H1 (cell line): ENCODE results near the gene SELENOO. TPM values are rescaled to one million over a fixed set of nuclear protein-coding genes. Genes with fewer than 3 reads are reported as not detected.
A peak's percentile ranks its signal among the peaks of the same experiment; 100 is the strongest.

Experiments
- CTCF ChIA-PET: fragments of 300-600 bp; sonication (Branson Sonifier 250); formaldehyde crosslinking; loops from one replicate; lab custom pipeline; 2021; ENCODE audit not compliant: partially characterized antibody; lab: Charles Lee
- POLR2A ChIA-PET: fragments of 300-600 bp; sonication (Branson Sonifier 250); formaldehyde crosslinking; loops from one replicate; lab custom pipeline; 2021; ENCODE audit warnings: inconsistent platforms; ENCODE audit not compliant: partially characterized antibody; lab: Charles Lee
- DNase-seq, 2 experiments: peaks; one replicate each; pipeline versions ENCODE4 v3.0.0 to v3.0.0-alpha.2; 2010 to 2022; ENCODE audit warnings: low spot score in 2 of 2, low read depth in 1 of 2, mixed read lengths in 1 of 2
- FAIRE-seq: peaks from 2 replicates; lab custom pipeline; 2011; peaks lifted over from hg19 to GRCh38; lab: Jason Lieb, UNC
- H2AFZ ChIP-seq: 2 replicates; pipeline ENCODE4 v1.8.1; 2012; ENCODE audit warnings: low read length, inconsistent platforms
- H2AK5ac ChIP-seq: 2 replicates; pipeline ENCODE4 v1.6.1; 2013; ENCODE audit warnings: low read depth, low read length
- H2BK120ac ChIP-seq: replicated peaks from 2 replicates; pipeline ENCODE3; 2013; ENCODE audit warnings: low read depth, low read length, inconsistent platforms
- H2BK12ac ChIP-seq: 2 replicates; pipeline ENCODE4 v1.6.1; 2013; ENCODE audit warnings: low read depth, low read length
- H2BK15ac ChIP-seq: 2 replicates; pipeline ENCODE4 v1.6.1; 2013; ENCODE audit warnings: low read length
- H2BK20ac ChIP-seq: 2 replicates; pipeline ENCODE4 v1.6.1; 2013; ENCODE audit warnings: low read length
- H2BK5ac ChIP-seq: 2 replicates; pipeline ENCODE4 v1.6.1; 2013; ENCODE audit warnings: low read depth, low read length
- H3K14ac ChIP-seq: 2 replicates; pipeline ENCODE4 v1.6.1; 2013; ENCODE audit warnings: inconsistent platforms; ENCODE audit not compliant: insufficient read length
- H3K18ac ChIP-seq: 2 replicates; pipeline ENCODE4 v1.6.1; 2013; ENCODE audit warnings: low read length; ENCODE audit errors: extremely low read depth
- H3K23ac ChIP-seq: 2 replicates; pipeline ENCODE4 v1.6.1; 2013; ENCODE audit warnings: inconsistent platforms; ENCODE audit not compliant: insufficient read length
- H3K23me2 ChIP-seq: 2 replicates; pipeline ENCODE4 v1.6.1; 2013; ENCODE audit warnings: low read depth, low read length
- H3K27ac ChIP-seq: 2 replicates; pipeline ENCODE4 v1.6.1; 2011; ENCODE audit warnings: low read depth, low read length, inconsistent platforms
- H3K27me3 ChIP-seq, 4 experiments: replicated peaks in 1 of 4; 1 replicate in 1 of 4; 2 replicates in 3 of 4; pipeline versions ENCODE4 v1.6.1 to v1.8.1; 2011 to 2013; ENCODE audit warnings: low read length in 3 of 4, mild to moderate bottlenecking in 3 of 4, inconsistent platforms in 2 of 4, mixed read lengths in 2 of 4, moderate library complexity in 1 of 4; ENCODE audit not compliant: control insufficient read depth in 3 of 4, insufficient read depth in 3 of 4; ENCODE audit errors: extremely low read depth in 1 of 4
- H3K36me3 ChIP-seq, 4 experiments: 2 replicates each; pipeline versions ENCODE4 v1.6.1 to v1.8.1; 2011 to 2013; ENCODE audit warnings: mild to moderate bottlenecking in 4 of 4, low read length in 3 of 4, moderate library complexity in 2 of 4, control low read depth in 1 of 4, inconsistent platforms in 1 of 4; ENCODE audit not compliant: insufficient read depth in 4 of 4, control insufficient read depth in 2 of 4
- H3K4ac ChIP-seq: replicated peaks from 2 replicates; pipeline ENCODE3; 2013; ENCODE audit warnings: low read length, low read depth, mixed read lengths, inconsistent platforms; ENCODE audit not compliant: insufficient read length
- H3K4me1 ChIP-seq, 4 experiments: replicated peaks in 1 of 4; 1 replicate in 1 of 4; 2 replicates in 3 of 4; pipeline versions ENCODE4 v1.6.1 to v1.8.1; 2011 to 2013; ENCODE audit warnings: low read length in 3 of 4, inconsistent platforms in 2 of 4, mixed read lengths in 1 of 4; ENCODE audit not compliant: insufficient read depth in 4 of 4, control insufficient read depth in 3 of 4
- H3K4me2 ChIP-seq, 2 experiments: 2 replicates each; pipeline versions ENCODE4 v1.6.1 to v1.8.1; 2011 to 2013; ENCODE audit warnings: low read depth in 2 of 2, low read length in 2 of 2, control low read depth in 1 of 2, inconsistent platforms in 1 of 2, mild to moderate bottlenecking in 1 of 2; ENCODE audit not compliant: insufficient read depth in 1 of 2
- H3K4me3 ChIP-seq, 4 experiments: fragments of 200-600, 300-600 bp in 1 of 4; sonication (generic), shearing (Covaris generic), sonication (Bioruptor Twin) in 1 of 4; 2 replicates each; pipeline versions ENCODE4 v1.5.1 to v1.8.1; 2011 to 2016; ENCODE audit warnings: low read length in 4 of 4, low read depth in 3 of 4, control low read depth in 2 of 4, inconsistent platforms in 2 of 4, mild to moderate bottlenecking in 2 of 4, mixed read lengths in 1 of 4, moderate library complexity in 1 of 4; ENCODE audit not compliant: insufficient read depth in 2 of 4; ENCODE audit errors: extremely low read depth in 1 of 4
- H3K56ac ChIP-seq: replicated peaks from 2 replicates; pipeline ENCODE3; 2013; ENCODE audit warnings: low read depth, mild to moderate bottlenecking, mixed read lengths, low read length, inconsistent platforms; ENCODE audit not compliant: insufficient read length
- H3K79me1 ChIP-seq: 2 replicates; pipeline ENCODE4 v1.6.1; 2013; ENCODE audit warnings: low read depth, low read length, control low read depth
- H3K79me2 ChIP-seq, 2 experiments: 2 replicates each; pipeline versions ENCODE4 v1.6.1 to v1.8.1; 2012 to 2013; ENCODE audit warnings: low read length in 2 of 2, mild to moderate bottlenecking in 2 of 2, inconsistent platforms in 1 of 2; ENCODE audit not compliant: insufficient read depth in 2 of 2, control insufficient read depth in 1 of 2
- H3K9ac ChIP-seq, 4 experiments: replicated peaks in 1 of 4; 1 replicate in 1 of 4; 2 replicates in 3 of 4; pipeline versions ENCODE4 v1.6.1 to v1.8.1; 2011 to 2013; ENCODE audit warnings: low read depth in 3 of 4, low read length in 3 of 4, control low read depth in 2 of 4, mild to moderate bottlenecking in 2 of 4, moderate library complexity in 2 of 4, inconsistent platforms in 1 of 4; ENCODE audit errors: extremely low read depth in 1 of 4
- H3K9me3 ChIP-seq, 2 experiments: 2 replicates each; pipeline versions ENCODE4 v1.6.1 to v1.8.1; 2012 to 2013; ENCODE audit warnings: mild to moderate bottlenecking in 2 of 2, moderate library complexity in 2 of 2, control low read depth in 1 of 2, inconsistent platforms in 1 of 2, low read depth in 1 of 2, low read length in 1 of 2, mixed read lengths in 1 of 2; ENCODE audit not compliant: insufficient read depth in 2 of 2
- H4K20me1 ChIP-seq, 2 experiments: replicated peaks in 1 of 2; 2 replicates each; pipeline versions ENCODE3 to v1.8.1; 2011 to 2013; ENCODE audit warnings: inconsistent platforms in 2 of 2, low read length in 2 of 2, mild to moderate bottlenecking in 1 of 2; ENCODE audit not compliant: insufficient read depth in 2 of 2, control insufficient read depth in 1 of 2
- H4K5ac ChIP-seq: 2 replicates; pipeline ENCODE4 v1.6.1; 2013; ENCODE audit warnings: low read length, low read depth, mixed read lengths, inconsistent platforms; ENCODE audit not compliant: insufficient read length
- H4K8ac ChIP-seq: 2 replicates; pipeline ENCODE4 v1.8.0; 2013; ENCODE audit warnings: mild to moderate bottlenecking, moderate library complexity, low read length, inconsistent platforms; ENCODE audit not compliant: insufficient read depth; ENCODE audit errors: extremely low read depth
- H4K91ac ChIP-seq: replicated peaks from 2 replicates; pipeline ENCODE3; 2013; ENCODE audit warnings: low read length, mixed read lengths, inconsistent platforms; ENCODE audit not compliant: insufficient read length
- BRCA1 ChIP-seq: IDR thresholded peaks from 2 replicates; pipeline ENCODE4 v1.6.1; 2012; ENCODE audit warnings: low read depth, low read length, improper control_type of control experiment
- CEBPB ChIP-seq: IDR thresholded peaks from 2 replicates; pipeline ENCODE4 v1.6.1; 2012; ENCODE audit warnings: low read depth, low read length
- CHD1 ChIP-seq: IDR thresholded peaks from 2 replicates; pipeline ENCODE4 v1.6.1; 2012; ENCODE audit warnings: low read depth, low read length, improper control_type of control experiment
- EZH2 ChIP-seq: fragments of 200-600 bp; sonication (generic); IDR thresholded peaks from 2 replicates; pipeline ENCODE4 v1.7.1; 2012; ENCODE audit warnings: low read depth, mild to moderate bottlenecking, moderate library complexity, low read length, inconsistent platforms; ENCODE audit not compliant: severe bottlenecking
- HDAC2 ChIP-seq, 2 experiments: fragments of 300-600 bp in 1 of 2; sonication (generic) in 1 of 2; IDR thresholded peaks; 2 replicates each; pipeline ENCODE4 v1.6.1; 2011 to 2012; ENCODE audit warnings: low read depth in 2 of 2, low read length in 2 of 2, mild to moderate bottlenecking in 2 of 2, moderate library complexity in 2 of 2, borderline replicate concordance in 1 of 2, inconsistent platforms in 1 of 2
- KDM1A ChIP-seq: fragments of 200-600, 300-600 bp; sonication (generic); IDR thresholded peaks from 2 replicates; pipeline ENCODE4 v1.7.1; 2016; ENCODE audit warnings: mild to moderate bottlenecking, low read length, borderline replicate concordance
- KDM5A ChIP-seq: fragments of 200-600 bp; IDR thresholded peaks from 2 replicates; pipeline ENCODE4 v1.7.1; 2012; ENCODE audit warnings: mild to moderate bottlenecking, low read length, inconsistent platforms, mixed read lengths
- NANOG ChIP-seq: IDR thresholded peaks from 2 replicates; pipeline ENCODE4 v1.6.1; 2011; ENCODE audit warnings: low read length, low read depth, mild to moderate bottlenecking, inconsistent platforms; ENCODE audit not compliant: insufficient read depth, poor library complexity, severe bottlenecking
- POLR2AphosphoS5 ChIP-seq: IDR thresholded peaks from 2 replicates; pipeline ENCODE4 v1.6.1; 2011; ENCODE audit warnings: low read depth, low read length
- SIX5 ChIP-seq: IDR thresholded peaks from 2 replicates; pipeline ENCODE4 v1.6.1; 2011; ENCODE audit warnings: mild to moderate bottlenecking, low read depth, low read length
- WGBS, 2 experiments: shearing (Covaris generic) in 1 of 2; methylation state at CpG; one replicate each; pipeline versions ENCODE4 v1.1.6 to v1.1.7; 2013 to 2015; ENCODE audit warnings: low lambda C conversion rate in 2 of 2, mixed read lengths in 2 of 2, inconsistent platforms in 1 of 2, low coverage in 1 of 2, missing lambda C conversion rate in 1 of 2; ENCODE audit not compliant: insufficient replicate concordance in 2 of 2, insufficient coverage in 1 of 2, insufficient read length in 1 of 2; ENCODE audit errors: extremely low coverage in 1 of 2, missing lambda C conversion rate in 1 of 2; 5-methylcytosine and 5-hydroxymethylcytosine counted together
- polyA plus RNA-seq, 7 experiments: library from polyadenylated mRNA; depleted of rRNA in 3 of 7; stranded (reverse) in 5 of 7; unstranded in 2 of 7; fragments of >200 nt in 5 of 7; fragments of 200-250 nt in 2 of 7; gene quantifications; 1 replicate in 5 of 7; 2 replicates in 1 of 7; 4 replicates in 1 of 7; pipeline versions ENCODE4 v1.2.1 to v1.2.3, GENCODE V29; 2011 to 2013; ENCODE audit warnings: missing spikeins in 2 of 7, mixed read lengths in 2 of 7
- total RNA-seq: library from RNA; stranded (reverse); fragmentation: NEBNext Ultra II Directional; extraction: Animal tissue kit (Norgen Biotek cat#: 25700); gene quantifications from 2 replicates; pipeline ENCODE4 v1.2.1, GENCODE V29; 2021
- TF ChIP-seq, protein P1 (sequence below): IDR thresholded peaks from 2 replicates; pipeline ENCODE4 v1.6.1; 2012; ENCODE audit warnings: inconsistent platforms

Gene SELENOO
- total and polyA plus RNA-seq, 2 of the 8 experiments (the other 6 are each of a cell fraction or from before 2014, with no cell fraction given) = 18.6 to 25.1 TPM

DNA sequence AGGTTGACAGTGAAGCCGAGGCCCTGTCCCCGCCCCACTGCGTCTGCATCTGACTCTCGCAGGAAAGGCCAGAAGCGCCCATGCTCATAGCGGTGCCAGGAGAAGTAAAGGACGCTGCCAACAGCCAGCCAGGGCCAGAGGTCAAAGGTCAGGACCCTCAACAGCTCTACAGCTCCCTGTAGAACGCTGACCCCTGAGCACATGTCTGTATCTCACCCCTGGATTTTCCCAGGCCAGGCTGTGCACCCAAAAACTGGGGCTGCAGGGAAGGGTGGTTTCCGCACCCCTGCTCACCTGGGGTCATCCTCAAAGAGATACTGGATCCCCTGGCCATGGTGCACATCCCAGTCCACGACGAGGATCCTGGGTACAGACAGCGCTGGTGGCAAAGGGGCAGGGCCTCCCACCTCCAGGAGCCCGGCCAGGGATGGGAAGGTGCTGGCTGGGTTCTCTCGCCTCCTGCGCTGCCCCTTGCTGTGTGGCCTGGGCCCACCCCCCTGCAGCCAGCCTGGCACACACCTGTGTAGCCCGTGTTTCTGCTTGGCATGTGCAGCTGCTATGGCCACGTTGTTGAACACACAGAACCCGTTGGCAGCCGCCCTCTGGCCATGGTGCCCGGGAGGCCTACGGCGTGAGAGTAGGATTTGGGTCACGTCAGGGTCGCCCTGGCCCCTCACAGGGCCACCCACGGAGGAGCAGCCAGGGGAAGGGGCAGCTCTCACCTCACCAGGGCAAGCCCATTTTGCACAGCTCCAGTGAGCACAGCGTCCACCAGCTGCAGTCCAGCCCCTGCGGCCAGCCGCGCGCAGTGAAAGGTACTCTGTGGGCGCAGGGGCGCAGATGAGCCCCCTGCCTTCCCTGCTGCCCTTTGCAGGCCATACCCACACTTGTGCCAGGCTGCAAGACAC is 48.8 kb downstream of the SELENOO start:
- Histone ChIP-seq H3K27me3 (no peaks in the 10 kb centered on the region), H4K8ac (no peak overlapping the region; the same call in 1 of the 2 replicates), H3K9ac (peak overlapping the region in 2 of 4 experiments; percentile 14 to 42; a peak in 2 of 7 replicates), H2BK20ac (no peak overlapping the region), H3K79me2 (0 out of 4 replicates have a peak, but pooled peaks cover 0 to 3% of the 10 kb centered on the region in 2 experiments), H3K36me3 (no peaks in the 10 kb centered on the region), H2AK5ac (no peak overlapping the region), H3K23me2 (peaks cover 18% of the 10 kb centered on the region), H2BK15ac (0 out of 2 replicates have a peak overlapping the region, but pooled peaks have one; percentile 9), H2AFZ (no peak overlapping the region), H3K79me1 (peaks cover 6% of the 10 kb centered on the region; the same call in 1 of the 2 replicates), H3K14ac (no peak overlapping the region), H3K4me2 (peak overlapping the region; percentile 68 to 99), H3K23ac (no peak overlapping the region), H4K20me1 (peaks cover 0 to 16% of the 10 kb centered on the region in 2 experiments), H2BK120ac (no peak overlapping the region), H3K27ac (no peak overlapping the region), H3K4me1 (peaks cover 0 to 20% (median 16%) of the 10 kb centered on the region in 4 experiments; a peak in 6 of 7 replicates), H4K5ac (no peak overlapping the region), H4K91ac (no peak overlapping the region), H3K9me3 (no peaks in the 10 kb centered on the region), H3K4me3 (peak overlapping the region in 1 of 4 experiments; percentile 80; a peak in 1 of 8 replicates), H2BK5ac (no peak overlapping the region), H3K56ac (no peak overlapping the region), H3K18ac (no peak overlapping the region), H2BK12ac (no peak overlapping the region), H3K4ac (no peak overlapping the region)
- CTCF ChIA-PET = interaction anchor here (0.6 to 3.7 kb wide), 12 partner anchors 8 to 320 kb away, joined by 3 to 30 read pairs (median 3); no protein-coding TSS in a partner anchor
- POLR2A ChIA-PET = interaction anchor here (1.0 to 2.6 kb wide), 2 partner anchors 7 to 23 kb away, joined by 4 to 6 read pairs; no protein-coding TSS in a partner anchor
- no peak for FAIRE-seq
- DNase-seq = no peak
- WGBS, 2 experiments = 88% methylated on average over 28 of the region's 32 CpGs; no CpG with 5 or more reads in 1 of the 2 experiments
- TF ChIP-seq HDAC2 (IDR thresholded peaks at IDR 0.05; ENCODE audit: borderline replicate concordance in 1 of 2, low read depth in 2 of 2, low read length in 2 of 2) (no peak), BRCA1 (no peak), NANOG (no peak), SIX5 (no peak), CHD1 (no peak), POLR2AphosphoS5 (no peak), EZH2 (no peak), KDM1A (no peak), KDM5A (no peak), CEBPB (no peak)
- TF ChIP-seq, protein P1, sequence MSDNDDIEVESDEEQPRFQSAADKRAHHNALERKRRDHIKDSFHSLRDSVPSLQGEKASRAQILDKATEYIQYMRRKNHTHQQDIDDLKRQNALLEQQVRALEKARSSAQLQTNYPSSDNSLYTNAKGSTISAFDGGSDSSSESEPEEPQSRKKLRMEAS = no peak
